ENCODE data around the gene RAB17. TPM values are rescaled to one million over a fixed set of nuclear protein-coding genes. Genes with fewer than 3 reads are reported as not detected.

Gene RAB17
- total RNA-seq, 1 experiment from 2014 or later, result 23.6 TPM

- no peaks in the 10 kb centered on the region for H3K27me3 ChIP-seq (ENCODE audit: control insufficient read depth, insufficient read depth, low read length)
- ATAC-seq, result no peak
- DNase-seq (ENCODE audit: low read depth, low spot score), result no peak
- in situ Hi-C loops (cut with HindIII; ENCODE audit: low pct_unique_long_range_greater_than_20kb, low sequenced_read_pairs) (no loop called here), intact Hi-C loops (cut with micrococcal nuclease; ENCODE audit: unreplicated experiment) (no loop called here)
- ChIA-PET CTCF (interaction anchor here (0.8 kb wide), 1 partner anchor 41 kb away, joined by 3 read pairs; no protein-coding TSS in a partner anchor), POLR2A (no interaction called here)
- H3K9me3 ChIP-seq (ENCODE audit: control insufficient read depth, insufficient read depth, low read depth, low read length), result no peaks in the 10 kb centered on the region
- BruUV-seq (replicated peaks), result no TSS peak
- no peaks in the 10 kb centered on the region for H3K36me3 ChIP-seq (ENCODE audit: control insufficient read depth, insufficient read depth, low read length)
- H3K4me1 ChIP-seq (ENCODE audit: control insufficient read depth, insufficient read depth, low read length), result no peaks in the 10 kb centered on the region
- no peak overlapping the region for H3K27ac ChIP-seq (ENCODE audit: low read length)
- TF ChIP-seq SIN3A (IDR thresholded peaks at IDR 0.05; ENCODE audit: borderline replicate concordance, insufficient read depth, low read depth, low read length) (no peak), TCF7L2 (IDR thresholded peaks at IDR 0.05; ENCODE audit: low read depth, low read length) (no peak), REST (IDR thresholded peaks at IDR 0.05; ENCODE audit: insufficient read depth in 1 of 2, low read depth in 2 of 2, low read length in 1 of 2) (no peak), POLR2AphosphoS5 (IDR thresholded peaks at IDR 0.05; ENCODE audit: low read depth, low read length) (no peak), CTCF (IDR thresholded peaks at IDR 0.05) (no peak)
- H3K4me3 ChIP-seq (ENCODE audit: low read depth in 2 of 2, low read length in 2 of 2), result no peak overlapping the region
These were observed 59.8 kb downstream of the RAB17 start for GRCh38 chr2:237530472-237531433.

GRCh38 chr2:237529452-237530402 is 60.8 kb downstream of the RAB17 start:
- DNase-seq (ENCODE audit: low read depth, low spot score), result no peak
- no peaks in the 10 kb centered on the region for H3K36me3 ChIP-seq (ENCODE audit: control insufficient read depth, insufficient read depth, low read length)
- ATAC-seq, result peak; percentile 30; the same call in 1 of the 2 replicates
- H3K27ac ChIP-seq (ENCODE audit: low read length), result no peak overlapping the region
- no peak for TF ChIP-seq REST (IDR thresholded peaks at IDR 0.05; ENCODE audit: insufficient read depth in 1 of 2, low read depth in 2 of 2, low read length in 1 of 2)
- TF ChIP-seq TCF7L2 (IDR thresholded peaks at IDR 0.05; ENCODE audit: low read depth, low read length), result no peak
- TF ChIP-seq SIN3A (IDR thresholded peaks at IDR 0.05; ENCODE audit: borderline replicate concordance, insufficient read depth, low read depth, low read length), result no peak
- no peak for TF ChIP-seq CTCF (IDR thresholded peaks at IDR 0.05)
- TF ChIP-seq POLR2AphosphoS5 (IDR thresholded peaks at IDR 0.05; ENCODE audit: low read depth, low read length), result no peak
- intact Hi-C loops (cut with micrococcal nuclease; ENCODE audit: unreplicated experiment), result no loop called here
- H3K4me3 ChIP-seq (ENCODE audit: low read depth in 2 of 2, low read length in 2 of 2), result no peak overlapping the region
- no peaks in the 10 kb centered on the region for H3K4me1 ChIP-seq (ENCODE audit: control insufficient read depth, insufficient read depth, low read length)
- no TSS peak for BruUV-seq (replicated peaks)
- no peaks in the 10 kb centered on the region for H3K9me3 ChIP-seq (ENCODE audit: control insufficient read depth, insufficient read depth, low read depth, low read length)
- in situ Hi-C loops (cut with HindIII; ENCODE audit: low pct_unique_long_range_greater_than_20kb, low sequenced_read_pairs), result no loop called here
- CTCF ChIA-PET, result interaction anchor here (0.8 to 1.1 kb wide), 2 partner anchors 17 to 42 kb away, joined by 3 to 4 read pairs; no protein-coding TSS in a partner anchor
- no peaks in the 10 kb centered on the region for H3K27me3 ChIP-seq (ENCODE audit: control insufficient read depth, insufficient read depth, low read length)
- POLR2A ChIA-PET, result no interaction called here
